ELR (cell line): ENCODE results near the gene SORBS2.

ENCODE experiments used
- DNase-seq: peaks from one replicate; pipeline ENCODE4 v3.0.0-alpha.2; 2015; ENCODE audit warnings: low read depth

The SORBS2 gene

GRCh38 chr4:185550933-185551332, 261.1 kb downstream of the SORBS2 start:
- no peak for DNase-seq

DNA sequence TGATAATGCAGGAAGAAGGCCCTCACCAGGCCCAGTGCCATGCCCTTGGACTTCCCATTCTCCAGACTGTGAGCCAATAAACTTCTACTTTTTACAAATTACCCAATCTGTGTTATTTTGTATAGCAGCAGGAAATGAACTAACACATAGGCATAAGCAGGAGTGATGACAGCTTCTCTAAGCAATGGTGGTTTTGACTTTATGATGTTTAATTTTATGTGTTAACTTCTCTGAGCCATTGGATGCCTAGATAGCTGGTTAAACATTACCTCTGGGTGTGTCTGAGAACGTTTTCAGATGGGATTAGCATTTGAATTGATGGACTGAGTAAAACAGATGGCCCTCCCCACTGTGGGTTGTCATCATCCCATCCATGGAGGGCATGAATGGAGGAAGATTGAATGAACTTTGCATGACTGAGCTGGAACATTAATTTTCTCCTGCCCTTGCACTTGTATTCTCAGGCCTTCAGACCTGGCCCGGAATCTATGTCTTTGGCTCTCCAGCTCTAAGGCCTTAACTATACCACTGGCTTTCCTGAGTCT, 262.8 kb downstream of the SORBS2 start:
- DNase-seq, result no peak

DNA sequence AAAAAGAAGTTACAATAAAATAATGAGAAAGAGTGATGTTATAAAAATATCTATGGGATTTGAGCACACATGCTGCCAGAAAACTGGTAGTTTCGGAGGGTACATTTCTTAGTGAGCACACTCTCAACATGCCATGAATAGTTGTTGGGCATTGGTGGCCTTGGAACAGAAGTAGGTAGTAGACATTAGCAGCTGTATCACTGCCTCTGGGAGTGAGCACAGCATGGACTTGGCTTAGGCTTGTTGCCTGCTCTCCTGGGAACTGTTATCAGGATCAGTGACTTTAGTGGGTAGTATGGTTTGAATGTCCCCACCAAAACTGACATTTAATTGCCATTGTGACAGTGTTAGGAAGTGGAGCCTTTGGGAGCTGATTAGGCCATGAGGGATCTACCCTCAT, 263.4 kb downstream of the SORBS2 start:
- no peak for DNase-seq

DNA sequence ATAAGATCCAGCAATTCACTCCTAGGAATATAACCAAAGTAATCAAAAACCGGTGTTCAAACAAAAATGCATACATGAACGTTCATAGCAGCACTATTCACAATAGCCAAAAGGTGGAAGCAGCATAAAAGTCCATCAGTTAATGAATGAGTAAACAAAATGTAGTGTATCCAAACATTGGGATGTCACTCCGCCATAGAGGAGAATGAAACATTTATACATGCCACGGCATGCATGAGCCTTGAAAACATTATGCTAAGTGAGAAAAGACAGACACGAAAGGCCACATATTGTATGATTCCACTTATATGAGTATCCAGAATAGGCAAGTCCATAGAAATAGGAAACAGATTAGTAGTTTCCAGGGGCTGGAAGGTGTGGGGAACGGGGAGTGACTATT, 265.7 kb downstream of the SORBS2 start:
- no peak for DNase-seq

DNA sequence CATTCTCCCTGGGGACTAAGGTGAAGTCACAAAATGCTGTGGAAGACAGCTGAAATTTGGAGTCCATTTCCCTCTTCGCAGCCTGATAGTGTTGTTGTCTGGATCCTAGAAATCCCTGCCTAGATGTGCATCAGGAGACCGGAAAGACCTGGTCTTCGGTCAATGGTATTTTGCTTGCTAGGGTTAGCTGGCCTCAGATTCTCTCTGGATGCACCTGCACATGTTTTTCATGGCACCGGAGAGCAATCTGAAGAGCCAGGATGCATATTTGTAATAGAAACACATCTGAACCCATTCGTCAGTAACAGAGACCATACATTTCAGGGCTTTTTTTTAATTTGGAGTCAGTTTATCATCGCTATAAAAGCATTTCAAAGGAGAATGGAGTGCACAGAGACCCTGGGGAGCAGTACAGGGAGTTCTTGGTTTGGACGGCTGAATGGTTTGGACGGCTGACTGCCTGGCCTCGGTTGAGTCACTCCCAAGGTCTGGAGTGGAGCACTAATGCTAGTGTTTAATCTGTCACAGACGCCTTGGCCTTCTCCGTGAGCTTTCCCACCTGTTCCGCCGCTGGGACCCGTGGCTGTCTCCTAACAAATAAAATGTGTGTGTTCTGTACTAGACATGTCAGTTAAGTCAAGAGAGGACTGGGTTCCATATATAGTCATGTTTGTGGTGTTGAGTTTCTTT, 269.2 kb downstream of the SORBS2 start:
- no peak for DNase-seq

GRCh38 chr4:185541251-185541727, 270.7 kb downstream of the SORBS2 start:
- DNase-seq, result no peak

GRCh38 chr4:185540487-185541120, 271.4 kb downstream of the SORBS2 start:
- no peak for DNase-seq

DNA sequence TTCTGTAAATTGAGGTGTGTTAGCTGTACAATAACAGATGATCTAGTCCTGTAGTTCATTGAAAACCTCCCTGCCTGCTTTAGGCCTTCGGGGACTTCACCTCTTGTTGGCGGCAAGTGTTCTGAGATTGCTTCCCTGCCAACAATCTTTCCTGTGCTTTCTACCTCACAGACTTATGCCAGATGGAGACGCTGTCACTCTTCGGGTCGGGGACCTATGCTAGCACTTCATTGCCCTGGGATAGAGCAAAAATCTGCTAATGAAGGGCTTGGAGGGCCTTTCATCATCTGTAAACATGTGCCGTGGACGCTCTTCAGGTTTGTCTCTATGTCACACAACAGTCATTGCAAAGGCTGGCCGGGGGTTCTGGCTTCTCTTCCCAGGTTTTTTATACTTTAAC, 272.0 kb downstream of the SORBS2 start:
- no peak for DNase-seq

- DNase-seq, result no peak
These were observed 273.2 kb downstream of the SORBS2 start for GRCh38 chr4:185538806-185539205.

DNA sequence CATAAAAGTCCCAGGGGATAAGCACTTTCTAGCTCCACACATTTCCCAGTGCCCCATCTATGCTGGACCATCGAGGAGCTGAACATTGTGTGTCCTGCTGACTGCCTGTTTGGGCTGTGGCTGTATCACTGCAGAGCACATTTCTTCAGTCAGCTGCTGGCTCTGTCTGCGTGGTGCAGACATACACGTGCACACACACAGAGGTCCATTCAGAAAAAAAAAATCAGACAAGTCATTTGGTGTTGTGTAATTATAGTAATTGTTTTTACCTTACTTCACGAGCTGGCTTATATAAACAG, 275.6 kb downstream of the SORBS2 start:
- DNase-seq, result no peak

DNA sequence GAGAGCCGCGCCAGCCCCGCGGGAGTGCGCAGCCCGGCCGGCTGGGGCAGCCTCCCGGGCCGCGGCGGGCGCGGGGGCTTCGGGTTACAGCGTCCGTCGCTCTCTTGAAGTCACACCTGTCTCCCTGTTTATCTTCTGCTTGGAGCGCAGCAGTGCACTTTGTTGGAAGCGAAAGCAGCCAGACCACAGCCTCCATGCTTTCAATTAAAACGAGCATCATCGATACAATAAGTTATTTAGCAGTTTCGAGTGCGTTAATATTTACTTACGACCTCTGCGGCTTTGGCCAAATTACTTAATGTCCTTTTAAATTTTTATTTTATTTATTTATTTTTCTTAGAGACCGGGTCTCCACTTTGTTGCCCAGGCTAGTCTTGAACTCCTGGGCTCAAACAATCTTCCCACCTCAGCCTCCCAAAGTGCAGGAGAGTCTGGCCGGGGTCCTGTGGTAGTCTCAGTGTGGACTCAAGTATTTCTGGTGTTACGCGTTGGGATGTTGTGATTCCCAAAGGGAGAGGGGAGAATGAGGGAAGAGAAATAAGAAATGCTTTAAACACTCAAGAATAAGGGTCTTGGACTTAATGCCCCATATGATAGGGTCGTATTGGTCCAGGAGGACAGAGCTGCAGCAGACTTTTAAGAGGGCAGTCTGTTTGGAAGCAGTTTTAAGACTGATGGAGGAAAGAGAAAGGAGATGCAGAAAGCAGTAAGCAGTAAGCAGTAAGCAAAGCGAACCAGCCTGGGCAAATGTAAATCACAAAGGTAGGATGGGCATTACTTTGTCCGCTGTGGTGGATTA, 276.2 kb downstream of the SORBS2 start:
- no peak for DNase-seq
